IMR-90 (cell line): Measurements from ENCODE around the gene NOTO. TPM values are rescaled to one million over a fixed set of nuclear protein-coding genes. Genes with fewer than 3 reads are reported as not detected.
"Not testable (repeated sequence)": the region's sequence is repeated elsewhere in the genome, so short reads cannot be mapped to it uniquely, and the experiment has no call there.

Experiments
- ATAC-seq: fragments of 200-7000 bp; cut with Tn5 transposase; 2 replicates; pipeline ENCODE4 v1.9.1; 2020; ENCODE audit warnings: low read depth, mild to moderate bottlenecking, moderate library complexity
- BruUV-seq: library from RNA; stranded (reverse); fragments of 400-500 nt; replicated peaks from 2 replicates; lab custom pipeline; 2021; lab: Mats Ljungman, UMichigan
- CTCF ChIA-PET: fragments of 300-600 bp; formaldehyde crosslinking; extraction: SDS; loops from one replicate; lab custom pipeline; 2021; ENCODE audit warnings: antibody characterized with exemption; lab: Yijun Ruan, JAX
- POLR2A ChIA-PET: fragments of 300-600 bp; sonication (Branson Sonifier 250); formaldehyde crosslinking; loops from one replicate; lab custom pipeline; 2022; ENCODE audit warnings: antibody characterized with exemption; ENCODE audit not compliant: unreplicated experiment; lab: Charles Lee
- DNase-seq: peaks from one replicate; pipeline ENCODE4 v3.0.0; 2013
- H2AFZ ChIP-seq: replicated peaks from 2 replicates; pipeline ENCODE3; 2013; ENCODE audit warnings: low read length, mild to moderate bottlenecking; ENCODE audit not compliant: poor library complexity
- H2AK5ac ChIP-seq: 2 replicates; pipeline ENCODE4 v1.6.1; 2013; ENCODE audit warnings: low read depth, low read length, inconsistent platforms
- H2AK9ac ChIP-seq: replicated peaks from 2 replicates; pipeline ENCODE3; 2013; ENCODE audit warnings: mild to moderate bottlenecking, low read depth, low read length, moderate library complexity; ENCODE audit not compliant: poor library complexity
- H2BK120ac ChIP-seq: 2 replicates; pipeline ENCODE4 v1.6.1; 2013; ENCODE audit warnings: low read depth, low read length, inconsistent platforms
- H2BK15ac ChIP-seq: 3 replicates; pipeline ENCODE4 v1.6.1; 2013; ENCODE audit warnings: low read depth, low read length, inconsistent platforms
- H2BK20ac ChIP-seq: 2 replicates; pipeline ENCODE4 v1.6.1; 2013; ENCODE audit warnings: low read depth, mild to moderate bottlenecking, inconsistent platforms, low read length, moderate library complexity
- H2BK5ac ChIP-seq: 2 replicates; pipeline ENCODE4 v1.6.1; 2013; ENCODE audit warnings: mild to moderate bottlenecking, low read depth, low read length, inconsistent platforms; ENCODE audit not compliant: poor library complexity, severe bottlenecking
- H3K14ac ChIP-seq: replicated peaks from 2 replicates; pipeline ENCODE4 v1.6.1; 2013; ENCODE audit warnings: low read depth, low read length, inconsistent platforms
- H3K18ac ChIP-seq: 2 replicates; pipeline ENCODE4 v1.6.1; 2013; ENCODE audit warnings: low read depth, low read length, control low read depth
- H3K23ac ChIP-seq: 2 replicates; pipeline ENCODE4 v1.6.1; 2013; ENCODE audit warnings: low read depth, low read length, inconsistent platforms
- H3K27ac ChIP-seq: 2 replicates; pipeline ENCODE4 v1.5.1; 2013; ENCODE audit warnings: mild to moderate bottlenecking, control low read depth, low read length; ENCODE audit not compliant: insufficient read depth
- H3K27me3 ChIP-seq: 2 replicates; pipeline ENCODE4 v1.6.1; 2013; ENCODE audit warnings: low read length; ENCODE audit not compliant: control insufficient read depth, insufficient read depth
- H3K36me3 ChIP-seq: 2 replicates; pipeline ENCODE4 v1.6.1; 2013; ENCODE audit warnings: low read length, mixed read lengths; ENCODE audit not compliant: control insufficient read depth, insufficient read depth
- H3K4ac ChIP-seq: 2 replicates; pipeline ENCODE4 v1.6.1; 2013; ENCODE audit warnings: low read depth, low read length, inconsistent platforms
- H3K4me1 ChIP-seq: 2 replicates; pipeline ENCODE4 v1.6.1; 2013; ENCODE audit warnings: low read length, mixed read lengths; ENCODE audit not compliant: control insufficient read depth, insufficient read depth
- H3K4me2 ChIP-seq: 2 replicates; pipeline ENCODE4 v1.6.1; 2013; ENCODE audit warnings: low read depth, mild to moderate bottlenecking, control low read depth, low read length, moderate library complexity
- H3K4me3 ChIP-seq: 2 replicates; pipeline ENCODE4 v1.5.1; 2013; ENCODE audit warnings: low read depth, mild to moderate bottlenecking, control low read depth, low read length, moderate library complexity; ENCODE audit not compliant: insufficient read depth
- H3K56ac ChIP-seq: 2 replicates; pipeline ENCODE4 v1.6.1; 2013; ENCODE audit warnings: low read length, inconsistent platforms; ENCODE audit not compliant: insufficient read depth; ENCODE audit errors: extremely low read depth
- H3K79me1 ChIP-seq, 2 experiments: 2 replicates each; pipeline ENCODE4 v1.6.1; 2013; ENCODE audit warnings: low read length in 2 of 2, inconsistent platforms in 1 of 2, low read depth in 1 of 2
- H3K9ac ChIP-seq: 2 replicates; pipeline ENCODE4 v1.6.1; 2013; ENCODE audit warnings: low read depth, low read length, control low read depth
- H3K9me1 ChIP-seq: 2 replicates; pipeline ENCODE4 v1.6.1; 2013; ENCODE audit warnings: low read length, inconsistent platforms; ENCODE audit not compliant: insufficient read depth
- H3K9me3 ChIP-seq: 2 replicates; pipeline ENCODE4 v1.6.1; 2013; ENCODE audit warnings: low read length; ENCODE audit not compliant: control insufficient read depth, insufficient read depth
- H4K20me1 ChIP-seq: 2 replicates; pipeline ENCODE4 v1.6.1; 2013; ENCODE audit warnings: low read length, inconsistent platforms; ENCODE audit not compliant: insufficient read depth
- H4K5ac ChIP-seq: 2 replicates; pipeline ENCODE4 v1.6.1; 2013; ENCODE audit warnings: mild to moderate bottlenecking, low read depth, low read length, control low read depth
- H4K8ac ChIP-seq, 2 experiments: 2 replicates each; pipeline ENCODE4 v1.6.1; 2013; ENCODE audit warnings: low read depth in 2 of 2, low read length in 2 of 2, control low read depth in 1 of 2, inconsistent platforms in 1 of 2
- H4K91ac ChIP-seq: 2 replicates; pipeline ENCODE4 v1.6.1; 2013; ENCODE audit warnings: low read depth, low read length, inconsistent platforms; ENCODE audit not compliant: insufficient read depth
- WGBS, 2 experiments: methylation state at CpG; one replicate each; pipeline versions ENCODE4 v1.1.5 to v1.1.7; 2013; ENCODE audit warnings: missing lambda C conversion rate in 2 of 2; ENCODE audit not compliant: insufficient read length in 1 of 2; ENCODE audit errors: extremely low coverage in 2 of 2; 5-methylcytosine and 5-hydroxymethylcytosine counted together
- dilution Hi-C: fragments of 300-500 bp; cut with HindIII; formaldehyde crosslinking; loops from one replicate; pipeline ENCODE4 v1.14.3; 2018; ENCODE audit warnings: low sequenced_read_pairs; ENCODE audit not compliant: unreplicated experiment
- in situ Hi-C: fragments of 300-500 bp; cut with MboI; formaldehyde crosslinking; loops from 3 replicates; pipeline ENCODE4 v1.14.3; 2019; ENCODE audit warnings: low sequenced_read_pairs, inconsistent platforms, mixed read lengths
- intact Hi-C: fragments of 100-400 bp; cut with micrococcal nuclease; formaldehyde crosslinking; loops from 2 replicates; pipeline ENCODE4 v1.10.0; 2022
- polyA plus RNA-seq, 3 experiments: library from polyadenylated mRNA; depleted of rRNA; stranded (reverse); fragments of >200 nt; gene quantifications; 2 replicates each; pipeline ENCODE4 v1.2.3, GENCODE V29; 2012; ENCODE audit warnings: low replicate concordance in 1 of 3
- total RNA-seq: library from RNA; depleted of rRNA; stranded (reverse); fragments of >200 nt; gene quantifications from 2 replicates; pipeline ENCODE4 v1.2.3, GENCODE V29; 2012

The NOTO gene
- total and polyA plus RNA-seq, 2 of the 4 experiments (the other 2 are of a cell fraction) = not detected

- H2AK5ac ChIP-seq, H3K9me3 ChIP-seq, H4K20me1 ChIP-seq, H2BK20ac ChIP-seq, H2BK15ac ChIP-seq, H3K9ac ChIP-seq, H4K5ac ChIP-seq, H3K4ac ChIP-seq, H3K23ac ChIP-seq, H3K4me3 ChIP-seq, H3K9me1 ChIP-seq, dilution Hi-C loops, H4K91ac ChIP-seq, BruUV-seq, in situ Hi-C loops, H2AFZ ChIP-seq, H3K14ac ChIP-seq, H3K4me1 ChIP-seq, H3K79me1 ChIP-seq, H3K36me3 ChIP-seq, DNase-seq, H2BK120ac ChIP-seq, H3K56ac ChIP-seq, H3K27ac ChIP-seq, ATAC-seq, H2BK5ac ChIP-seq, POLR2A ChIA-PET, H4K8ac ChIP-seq, H3K18ac ChIP-seq, H3K4me2 ChIP-seq, H2AK9ac ChIP-seq, CTCF ChIA-PET, intact Hi-C loops: not testable (repeated sequence)
- WGBS, 2 experiments = no CpG with 5 or more reads among the region's 11 CpGs
- peaks cover 13% of the 10 kb centered on the region for H3K27me3 ChIP-seq
Observed at GRCh38 chr2:73165978-73166377, 36.4 kb upstream of the NOTO start.

DNA sequence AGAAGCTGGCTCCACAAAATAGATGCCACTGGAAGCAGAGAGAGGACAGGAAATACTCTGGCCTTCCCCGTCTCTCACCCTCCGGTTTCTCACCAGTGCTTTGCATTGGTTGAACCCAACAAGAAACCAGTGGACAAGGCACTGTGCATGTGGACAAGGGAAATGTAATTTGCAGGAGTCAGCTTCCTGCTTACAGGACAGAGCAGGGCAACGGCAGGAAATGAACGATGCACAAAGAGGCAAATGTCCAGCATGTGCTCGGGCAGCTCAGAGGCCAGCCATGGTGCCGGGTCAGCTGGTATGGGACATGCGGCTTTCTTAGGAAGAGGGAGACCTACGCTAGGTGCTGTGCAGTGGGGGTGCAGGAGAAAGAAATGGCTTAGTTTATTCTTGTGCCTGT is 35.6 kb upstream of the NOTO start:
- peak; percentile 32 for ATAC-seq
- in situ Hi-C loops = not testable (repeated sequence)

More for the DNA sequence above, 35.6 kb upstream of the NOTO start:
- H2BK20ac ChIP-seq, H3K9me3 ChIP-seq, H4K8ac ChIP-seq, H3K79me1 ChIP-seq, dilution Hi-C loops, DNase-seq, H3K18ac ChIP-seq, H4K5ac ChIP-seq, H3K4me3 ChIP-seq, H2AFZ ChIP-seq, H3K23ac ChIP-seq, H3K4me2 ChIP-seq, H2BK5ac ChIP-seq, H3K14ac ChIP-seq, H3K27ac ChIP-seq, intact Hi-C loops, POLR2A ChIA-PET, H3K9me1 ChIP-seq, H2AK5ac ChIP-seq, H3K9ac ChIP-seq, H3K4me1 ChIP-seq, CTCF ChIA-PET, H3K56ac ChIP-seq, H4K20me1 ChIP-seq, H2BK15ac ChIP-seq, H3K36me3 ChIP-seq, H4K91ac ChIP-seq, H3K4ac ChIP-seq, BruUV-seq, H2AK9ac ChIP-seq, H3K27me3 ChIP-seq, H2BK120ac ChIP-seq: not testable (repeated sequence)
- 50% methylated on average over 2 of the region's 8 CpGs; no CpG with 5 or more reads in 1 of the 2 experiments for WGBS, 2 experiments
